NT2/D1 (cell line): ENCODE data around the gene VTI1A.

Experiments used
- SUZ12 ChIP-seq: IDR thresholded peaks from 2 replicates; pipeline ENCODE4 v1.6.1; 2011; ENCODE audit not compliant: insufficient read length, insufficient read depth; ENCODE audit errors: extremely low read depth
- YY1 ChIP-seq: IDR thresholded peaks from 2 replicates; pipeline ENCODE4 v1.6.1; 2011; ENCODE audit not compliant: insufficient read length, insufficient read depth
- ZNF274 ChIP-seq: IDR thresholded peaks from 2 replicates; pipeline ENCODE4 v1.6.1; 2011; ENCODE audit warnings: mild to moderate bottlenecking, low read depth, low read length

DNA sequence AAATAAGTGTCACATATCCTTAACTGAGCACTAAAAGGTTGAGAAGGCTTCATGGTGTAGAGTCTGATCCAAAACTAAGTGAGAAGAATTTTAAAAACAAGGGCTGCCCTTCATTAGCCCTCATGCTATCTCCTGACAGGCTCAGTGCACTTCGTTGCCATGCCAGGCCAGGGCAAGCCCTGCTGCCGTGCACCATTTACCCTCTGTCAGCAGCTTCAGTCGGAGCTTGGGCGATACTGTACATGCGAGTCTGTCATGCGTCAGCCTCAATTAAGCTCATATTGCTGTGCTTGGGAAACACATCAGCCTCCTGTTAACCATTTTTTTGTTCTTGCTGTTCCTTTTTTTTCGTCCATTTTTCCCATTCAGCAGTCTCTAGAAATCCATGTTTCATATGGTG is 166.6 kb downstream of the VTI1A start:
- no peak for TF ChIP-seq SUZ12
- TF ChIP-seq ZNF274, result no peak
- no peak for TF ChIP-seq YY1
